ENCODE results near the gene TRIM17.

TRIM17 gene

GRCh38 chr1:228423404-228424053 lies 6.9 kb upstream of the TRIM17 start:
- H3K4me2 ChIP-seq (ENCODE audit: low read length), result no peak overlapping the region
- TF ChIP-seq CTCF (IDR thresholded peaks at IDR 0.05; ENCODE audit: low read depth, low read length, poor library complexity, severe bottlenecking) (no peak), EZH2phosphoT487 (IDR thresholded peaks at IDR 0.05; ENCODE audit: borderline replicate concordance, low read length) (no peak)
- no peaks in the 10 kb centered on the region for H3K27me3 ChIP-seq (ENCODE audit: control insufficient read depth, low read length)
- H3K36me3 ChIP-seq (ENCODE audit: control insufficient read depth, low read length), result no peaks in the 10 kb centered on the region
- no peaks in the 10 kb centered on the region for H3K4me1 ChIP-seq (ENCODE audit: control insufficient read depth, low read length)
- H3K9me3 ChIP-seq (ENCODE audit: control insufficient read depth, insufficient read depth, low read length), result no peaks in the 10 kb centered on the region
- no peak overlapping the region for H3K4me3 ChIP-seq (ENCODE audit: low read length)
- no peaks in the 10 kb centered on the region for H3K9me2 ChIP-seq (replicated peaks; ENCODE audit: control insufficient read depth, low read length)
- H3F3A ChIP-seq (ENCODE audit: control insufficient read depth, insufficient read depth), result no peaks in the 10 kb centered on the region
- no peaks in the 10 kb centered on the region for H3K79me2 ChIP-seq (ENCODE audit: control insufficient read depth, low read length)
- no peak overlapping the region for H3K27ac ChIP-seq (ENCODE audit: low read depth, low read length)
- H4K20me1 ChIP-seq (ENCODE audit: control insufficient read depth, insufficient read depth, low read depth, low read length), result no peaks in the 10 kb centered on the region

- Histone ChIP-seq H3K36me3 (ENCODE audit: control insufficient read depth, low read length) (no peaks in the 10 kb centered on the region), H4K20me1 (ENCODE audit: control insufficient read depth, insufficient read depth, low read depth, low read length) (no peaks in the 10 kb centered on the region), H3K27me3 (ENCODE audit: control insufficient read depth, low read length) (no peaks in the 10 kb centered on the region; the same call in 1 of the 2 replicates), H3K9me2 (replicated peaks; ENCODE audit: control insufficient read depth, low read length) (no peaks in the 10 kb centered on the region), H3K4me3 (ENCODE audit: low read length) (no peak overlapping the region), H3K4me2 (ENCODE audit: low read length) (no peak overlapping the region), H3K79me2 (ENCODE audit: control insufficient read depth, low read length) (no peaks in the 10 kb centered on the region), H3K4me1 (ENCODE audit: control insufficient read depth, low read length) (no peaks in the 10 kb centered on the region), H3K9me3 (ENCODE audit: control insufficient read depth, insufficient read depth, low read length) (no peaks in the 10 kb centered on the region), H3K27ac (ENCODE audit: low read depth, low read length) (no peak overlapping the region), H3F3A (ENCODE audit: control insufficient read depth, insufficient read depth) (no peaks in the 10 kb centered on the region)
- no peak for TF ChIP-seq EZH2phosphoT487 (IDR thresholded peaks at IDR 0.05; ENCODE audit: borderline replicate concordance, low read length)
- TF ChIP-seq CTCF (IDR thresholded peaks at IDR 0.05; ENCODE audit: low read depth, low read length, poor library complexity, severe bottlenecking), result no peak
Measured at GRCh38 chr1:228420968-228421826, 4.5 kb upstream of the TRIM17 start.

- Histone ChIP-seq H3F3A (ENCODE audit: control insufficient read depth, insufficient read depth) (no peaks in the 10 kb centered on the region), H4K20me1 (ENCODE audit: control insufficient read depth, insufficient read depth, low read depth, low read length) (no peaks in the 10 kb centered on the region), H3K4me3 (ENCODE audit: low read length) (no peak overlapping the region), H3K36me3 (ENCODE audit: control insufficient read depth, low read length) (no peaks in the 10 kb centered on the region), H3K79me2 (ENCODE audit: control insufficient read depth, low read length) (no peaks in the 10 kb centered on the region), H3K4me1 (ENCODE audit: control insufficient read depth, low read length) (no peaks in the 10 kb centered on the region), H3K27me3 (ENCODE audit: control insufficient read depth, low read length) (no peaks in the 10 kb centered on the region; the same call in 1 of the 2 replicates), H3K9me3 (ENCODE audit: control insufficient read depth, insufficient read depth, low read length) (no peaks in the 10 kb centered on the region), H3K9me2 (replicated peaks; ENCODE audit: control insufficient read depth, low read length) (no peaks in the 10 kb centered on the region), H3K27ac (ENCODE audit: low read depth, low read length) (no peak overlapping the region), H3K4me2 (ENCODE audit: low read length) (no peak overlapping the region)
- TF ChIP-seq CTCF (IDR thresholded peaks at IDR 0.05; ENCODE audit: low read depth, low read length, poor library complexity, severe bottlenecking) (no peak), EZH2phosphoT487 (IDR thresholded peaks at IDR 0.05; ENCODE audit: borderline replicate concordance, low read length) (no peak)
Measured at GRCh38 chr1:228417483-228418203, 982 bp upstream of the TRIM17 start.

All from DOHH2 (cell line).